DMS114 treated with DMSO at 0.1 percent for 48 hours (cell line): ENCODE data around the gene PTPRC.

Experiments used
- DNase-seq: peaks from one replicate; lab custom pipeline; 2025; ENCODE audit not compliant: unreplicated experiment; lab: John Stamatoyannopoulos, UW

PTPRC gene

GRCh38 chr1:198619375-198620140 is 19.3 kb upstream of the PTPRC start:
- no peak for DNase-seq

- no peak for DNase-seq
Measured at GRCh38 chr1:198620218-198620617, 18.6 kb upstream of the PTPRC start.

- DNase-seq = no peak
Measured at GRCh38 chr1:198620951-198621824, 17.7 kb upstream of the PTPRC start.

- no peak for DNase-seq
Measured at GRCh38 chr1:198622001-198622400, 16.8 kb upstream of the PTPRC start.

- DNase-seq = no peak
Measured at GRCh38 chr1:198623752-198624647, 14.8 kb upstream of the PTPRC start.

- DNase-seq = no peak
Measured at GRCh38 chr1:198624648-198624980, 14.2 kb upstream of the PTPRC start.

GRCh38 chr1:198627436-198628066 is 11.3 kb upstream of the PTPRC start:
- DNase-seq = no peak

GRCh38 chr1:198628067-198628455 is 10.8 kb upstream of the PTPRC start:
- DNase-seq = no peak

GRCh38 chr1:198629610-198630009 is 9.2 kb upstream of the PTPRC start:
- no peak for DNase-seq

- DNase-seq = no peak
Measured at GRCh38 chr1:198630863-198631262, 8.0 kb upstream of the PTPRC start.

GRCh38 chr1:198631292-198631691 is 7.5 kb upstream of the PTPRC start:
- DNase-seq = no peak

- no peak for DNase-seq
Measured at GRCh38 chr1:198632007-198632406, 6.8 kb upstream of the PTPRC start.

- no peak for DNase-seq
Measured at GRCh38 chr1:198633675-198634121, 5.1 kb upstream of the PTPRC start.

GRCh38 chr1:198635964-198636363 is 2.9 kb upstream of the PTPRC start:
- no peak for DNase-seq

- no peak for DNase-seq
Measured at GRCh38 chr1:198636391-198636790, 2.4 kb upstream of the PTPRC start.

- DNase-seq = no peak
Measured at GRCh38 chr1:198637157-198637556, 1.7 kb upstream of the PTPRC start.

- DNase-seq = no peak
Measured at GRCh38 chr1:198637916-198638437, 863 bp upstream of the PTPRC start.

- DNase-seq = no peak
Measured at GRCh38 chr1:198638441-198638840, 399 bp upstream of the PTPRC start.

- DNase-seq = no peak
Measured at GRCh38 chr1:198639671-198640143, 867 bp downstream of the PTPRC start.

GRCh38 chr1:198640174-198640573 is 1.3 kb downstream of the PTPRC start:
- no peak for DNase-seq
